Trophoblast cell (in vitro differentiated cells and primary cell): ENCODE results near the gene KMT2D.

Source experiments
- DNase-seq, 2 donors: peaks; one replicate each; pipeline ENCODE4 v3.0.0-alpha.2; 2016
- H2AFZ ChIP-seq: 2 replicates; pipeline ENCODE4 v1.6.1; 2013; ENCODE audit warnings: low read length, moderate library complexity, mild to moderate bottlenecking; ENCODE audit not compliant: insufficient read depth, poor library complexity
- H2AK5ac ChIP-seq: 2 replicates; pipeline ENCODE4 v1.6.1; 2013; ENCODE audit warnings: mild to moderate bottlenecking, low read length
- H2BK120ac ChIP-seq: 2 replicates; pipeline ENCODE4 v1.6.1; 2013; ENCODE audit warnings: low read length, mild to moderate bottlenecking, moderate library complexity; ENCODE audit not compliant: insufficient read depth, poor library complexity
- H2BK12ac ChIP-seq: 2 replicates; pipeline ENCODE4 v1.6.1; 2013; ENCODE audit warnings: mild to moderate bottlenecking, low read length, moderate library complexity
- H2BK5ac ChIP-seq: 2 replicates; pipeline ENCODE4 v1.6.1; 2013; ENCODE audit warnings: low read length, low read depth, moderate library complexity, mild to moderate bottlenecking; ENCODE audit not compliant: poor library complexity
- H3K14ac ChIP-seq: 2 replicates; pipeline ENCODE4 v1.6.1; 2013; ENCODE audit warnings: mild to moderate bottlenecking, low read length
- H3K18ac ChIP-seq: 2 replicates; pipeline ENCODE4 v1.6.1; 2013; ENCODE audit warnings: mild to moderate bottlenecking, low read length
- H3K23ac ChIP-seq: 2 replicates; pipeline ENCODE4 v1.6.1; 2013; ENCODE audit warnings: low read length
- H3K27ac ChIP-seq: 2 replicates; pipeline ENCODE4 v1.5.1; 2013; ENCODE audit warnings: low read depth, mild to moderate bottlenecking, inconsistent platforms, low read length, moderate library complexity
- H3K27me3 ChIP-seq: 2 replicates; pipeline ENCODE4 v1.6.1; 2013; ENCODE audit warnings: inconsistent platforms, mild to moderate bottlenecking, low read length, moderate library complexity; ENCODE audit not compliant: insufficient read depth
- H3K36me3 ChIP-seq, 2 experiments: 1 replicate in 1 of 2; 2 replicates in 1 of 2; pipeline ENCODE4 v1.6.1; 2013; ENCODE audit warnings: low read length in 2 of 2, mild to moderate bottlenecking in 2 of 2, moderate library complexity in 1 of 2; ENCODE audit not compliant: insufficient read depth in 2 of 2, control insufficient read depth in 1 of 2
- H3K4ac ChIP-seq: 2 replicates; pipeline ENCODE4 v1.6.1; 2013; ENCODE audit warnings: low read depth, mild to moderate bottlenecking, low read length, moderate library complexity
- H3K4me1 ChIP-seq, 2 experiments: 1 replicate in 1 of 2; 2 replicates in 1 of 2; pipeline ENCODE4 v1.6.1; 2013; ENCODE audit warnings: low read length in 2 of 2, mild to moderate bottlenecking in 2 of 2, moderate library complexity in 1 of 2; ENCODE audit not compliant: insufficient read depth in 2 of 2, control insufficient read depth in 1 of 2
- H3K4me2 ChIP-seq: 2 replicates; pipeline ENCODE4 v1.6.1; 2013; ENCODE audit warnings: inconsistent platforms, mild to moderate bottlenecking, low read length, moderate library complexity
- H3K4me3 ChIP-seq: 2 replicates; pipeline ENCODE4 v1.5.1; 2013; ENCODE audit warnings: mild to moderate bottlenecking, low read depth, low read length, inconsistent platforms
- H3K79me1 ChIP-seq: one replicate; pipeline ENCODE4 v1.6.1; 2013; ENCODE audit warnings: low read length
- H3K79me2 ChIP-seq: 2 replicates; pipeline ENCODE4 v1.6.1; 2013; ENCODE audit warnings: low read length, mild to moderate bottlenecking; ENCODE audit not compliant: control insufficient read depth, insufficient read depth, poor library complexity
- H3K9ac ChIP-seq: 2 replicates; pipeline ENCODE4 v1.6.1; 2013; ENCODE audit warnings: mild to moderate bottlenecking, low read length
- H3K9me3 ChIP-seq: 2 replicates; pipeline ENCODE4 v1.6.1; 2013; ENCODE audit warnings: low read depth, mild to moderate bottlenecking, control low read depth, inconsistent platforms, low read length; ENCODE audit not compliant: insufficient read depth
- H4K12ac ChIP-seq: 2 replicates; pipeline ENCODE4 v1.6.1; 2013; ENCODE audit warnings: low read depth, mild to moderate bottlenecking, low read length, moderate library complexity
- H4K8ac ChIP-seq: 2 replicates; pipeline ENCODE4 v1.6.1; 2013; ENCODE audit warnings: low read depth, mild to moderate bottlenecking, low read length, moderate library complexity
- H4K91ac ChIP-seq: one replicate; pipeline ENCODE4 v1.6.1; 2013; ENCODE audit warnings: low read depth, mild to moderate bottlenecking, low read length, moderate library complexity
- WGBS: extraction: QIAGEN DNeasy Blood & Tissue Kit; methylation state at CpG from one replicate; pipeline ENCODE4 v1.1.7; 2013; ENCODE audit warnings: missing lambda C conversion rate; ENCODE audit not compliant: insufficient read length, insufficient coverage; ENCODE audit errors: extremely low coverage; 5-methylcytosine and 5-hydroxymethylcytosine counted together

KMT2D gene

GRCh38 chr12:49026678-49027480 is 33.7 kb downstream of the KMT2D start:
- no peak for DNase-seq
- Histone ChIP-seq H2AFZ (no peak overlapping the region), H2BK5ac (no peak overlapping the region), H3K79me1 (no peaks in the 10 kb centered on the region), H2BK12ac (no peak overlapping the region), H3K14ac (no peak overlapping the region), H3K4me1 (no peaks in the 10 kb centered on the region), H3K79me2 (no peaks in the 10 kb centered on the region), H2BK120ac (no peak overlapping the region), H3K27ac (no peak overlapping the region), H4K12ac (no peak overlapping the region), H4K8ac (no peak overlapping the region), H2AK5ac (no peak overlapping the region), H3K18ac (no peak overlapping the region), H3K9me3 (no peaks in the 10 kb centered on the region), H4K91ac (no peak overlapping the region), H3K9ac (no peak overlapping the region), H3K4me2 (no peak overlapping the region), H3K4ac (no peak overlapping the region), H3K4me3 (no peak overlapping the region), H3K36me3 (peaks cover 77 to 89% of the 10 kb centered on the region in 2 experiments), H3K23ac (no peak overlapping the region), H3K27me3 (no peaks in the 10 kb centered on the region)
- WGBS = no CpG with 5 or more reads among the region's 26 CpGs

- Histone ChIP-seq H4K8ac (no peak overlapping the region), H2BK12ac (no peak overlapping the region), H3K27me3 (no peaks in the 10 kb centered on the region), H3K79me2 (no peaks in the 10 kb centered on the region), H3K23ac (no peak overlapping the region), H2BK120ac (no peak overlapping the region), H3K4me2 (no peak overlapping the region), H3K36me3 (peaks cover 77 to 89% of the 10 kb centered on the region in 2 experiments), H3K4me3 (no peak overlapping the region), H3K4me1 (no peaks in the 10 kb centered on the region), H4K12ac (peak overlapping the region; percentile 38), H3K9ac (no peak overlapping the region), H2AK5ac (no peak overlapping the region), H3K14ac (no peak overlapping the region), H3K4ac (no peak overlapping the region), H3K79me1 (no peaks in the 10 kb centered on the region), H2AFZ (no peak overlapping the region), H3K27ac (no peak overlapping the region), H3K9me3 (no peaks in the 10 kb centered on the region), H4K91ac (no peak overlapping the region), H2BK5ac (no peak overlapping the region), H3K18ac (no peak overlapping the region)
- no peak for DNase-seq
- no CpG with 5 or more reads among the region's 21 CpGs for WGBS
These were observed 34.5 kb downstream of the KMT2D start for GRCh38 chr12:49026101-49026500.

- H2AFZ ChIP-seq = no peak overlapping the region
- H3K23ac ChIP-seq = no peak overlapping the region
- no CpG with 5 or more reads among the region's 4 CpGs for WGBS
- no peak overlapping the region for H3K18ac ChIP-seq
- H3K79me1 ChIP-seq = no peaks in the 10 kb centered on the region
- no peaks in the 10 kb centered on the region for H3K79me2 ChIP-seq
- H3K9me3 ChIP-seq = no peaks in the 10 kb centered on the region
- no peak for DNase-seq
- no peaks in the 10 kb centered on the region for H3K4me1 ChIP-seq
- H3K27ac ChIP-seq = no peak overlapping the region
- H4K12ac ChIP-seq = no peak overlapping the region
- no peak overlapping the region for H2BK5ac ChIP-seq
- H2AK5ac ChIP-seq = no peak overlapping the region
- no peak overlapping the region for H2BK12ac ChIP-seq
- no peak overlapping the region for H3K9ac ChIP-seq
- H3K4ac ChIP-seq = no peak overlapping the region
- H3K4me2 ChIP-seq = no peak overlapping the region
- H2BK120ac ChIP-seq = no peak overlapping the region
- peaks cover 71 to 88% of the 10 kb centered on the region in 2 experiments for H3K36me3 ChIP-seq
- H3K27me3 ChIP-seq = no peaks in the 10 kb centered on the region
- no peak overlapping the region for H4K91ac ChIP-seq
- no peak overlapping the region for H4K8ac ChIP-seq
- no peak overlapping the region for H3K4me3 ChIP-seq
- H3K14ac ChIP-seq = no peak overlapping the region
These were observed 35.1 kb downstream of the KMT2D start for GRCh38 chr12:49025463-49025862.

- H3K4me3 ChIP-seq = no peak overlapping the region
- no CpG with 5 or more reads among the region's 12 CpGs for WGBS
- no peak overlapping the region for H4K12ac ChIP-seq
- no peak overlapping the region for H3K4me2 ChIP-seq
- H4K8ac ChIP-seq = no peak overlapping the region
- no peaks in the 10 kb centered on the region for H3K27me3 ChIP-seq
- H3K27ac ChIP-seq = no peak overlapping the region
- H2AFZ ChIP-seq = no peak overlapping the region
- H3K9ac ChIP-seq = no peak overlapping the region
- no peak overlapping the region for H4K91ac ChIP-seq
- no peaks in the 10 kb centered on the region for H3K79me1 ChIP-seq
- H2BK5ac ChIP-seq = no peak overlapping the region
- no peak overlapping the region for H3K23ac ChIP-seq
- H3K4ac ChIP-seq = no peak overlapping the region
- no peaks in the 10 kb centered on the region for H3K9me3 ChIP-seq
- no peak overlapping the region for H2BK12ac ChIP-seq
- peaks cover 66 to 81% of the 10 kb centered on the region in 2 experiments for H3K36me3 ChIP-seq
- H3K4me1 ChIP-seq = no peaks in the 10 kb centered on the region
- H3K18ac ChIP-seq = no peak overlapping the region
- no peaks in the 10 kb centered on the region for H3K79me2 ChIP-seq
- no peak overlapping the region for H3K14ac ChIP-seq
- no peak overlapping the region for H2AK5ac ChIP-seq
- no peak overlapping the region for H2BK120ac ChIP-seq
- DNase-seq = no peak
These were observed 36.1 kb downstream of the KMT2D start for GRCh38 chr12:49024543-49024942.
